Ecto neural progenitor cell (in vitro differentiated cells): ENCODE results near the gene CSNK1D.

Experiments
- DNase-seq: peaks from one replicate; pipeline ENCODE4 v3.0.0-alpha.2; 2018; ENCODE audit warnings: low spot score

The CSNK1D gene

DNA sequence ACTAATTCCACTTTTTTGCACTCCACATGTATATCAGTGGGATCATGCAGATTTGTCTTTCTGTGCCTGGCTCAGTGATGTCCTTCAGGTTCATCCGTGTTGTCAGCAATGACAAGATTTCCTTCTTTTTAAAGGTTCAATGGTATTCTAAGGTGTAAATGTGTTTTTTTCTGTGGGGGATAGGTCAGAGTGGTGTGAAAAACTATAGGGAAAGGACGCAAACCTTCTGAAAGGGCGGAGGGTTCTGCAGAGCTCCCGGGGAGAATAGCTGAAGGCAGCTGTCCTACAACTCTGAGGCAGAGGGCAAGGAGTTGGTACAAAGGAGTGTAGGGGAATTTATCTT lies 21.9 kb upstream of the CSNK1D start:
- DNase-seq: no peak

DNA sequence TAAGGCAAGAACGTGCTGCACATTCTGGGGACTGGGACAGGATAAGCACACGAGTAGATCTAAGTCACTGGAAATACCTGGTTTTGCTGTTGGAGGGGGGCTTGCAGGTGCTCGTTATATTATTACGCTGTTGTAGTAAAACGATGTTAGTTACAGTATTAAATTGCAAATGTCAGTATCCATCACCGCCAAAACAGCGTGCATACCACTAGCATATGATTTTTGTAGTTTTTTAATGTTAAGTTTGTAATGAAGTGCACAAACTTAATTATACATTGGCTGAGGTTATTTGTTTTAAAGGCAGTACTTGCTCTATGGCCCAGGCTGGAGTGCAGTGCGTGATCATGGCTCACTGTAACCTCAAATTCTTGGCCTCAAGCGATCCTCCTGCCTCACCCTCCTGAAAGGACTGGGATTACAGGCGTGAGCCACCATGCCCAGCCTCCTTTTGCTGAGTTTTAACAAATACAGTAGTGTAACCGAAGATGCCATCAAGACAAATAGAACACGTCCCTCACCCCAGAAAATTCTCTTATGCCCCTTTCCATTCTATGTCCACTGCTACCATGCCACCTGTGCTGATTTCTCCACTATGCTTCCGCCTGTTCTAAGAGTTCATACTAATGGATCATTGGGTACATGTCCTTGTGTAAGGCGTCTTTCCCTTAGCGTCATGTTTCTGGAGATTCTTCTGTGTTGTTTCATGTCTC lies 20.7 kb upstream of the CSNK1D start:
- DNase-seq: no peak

DNA sequence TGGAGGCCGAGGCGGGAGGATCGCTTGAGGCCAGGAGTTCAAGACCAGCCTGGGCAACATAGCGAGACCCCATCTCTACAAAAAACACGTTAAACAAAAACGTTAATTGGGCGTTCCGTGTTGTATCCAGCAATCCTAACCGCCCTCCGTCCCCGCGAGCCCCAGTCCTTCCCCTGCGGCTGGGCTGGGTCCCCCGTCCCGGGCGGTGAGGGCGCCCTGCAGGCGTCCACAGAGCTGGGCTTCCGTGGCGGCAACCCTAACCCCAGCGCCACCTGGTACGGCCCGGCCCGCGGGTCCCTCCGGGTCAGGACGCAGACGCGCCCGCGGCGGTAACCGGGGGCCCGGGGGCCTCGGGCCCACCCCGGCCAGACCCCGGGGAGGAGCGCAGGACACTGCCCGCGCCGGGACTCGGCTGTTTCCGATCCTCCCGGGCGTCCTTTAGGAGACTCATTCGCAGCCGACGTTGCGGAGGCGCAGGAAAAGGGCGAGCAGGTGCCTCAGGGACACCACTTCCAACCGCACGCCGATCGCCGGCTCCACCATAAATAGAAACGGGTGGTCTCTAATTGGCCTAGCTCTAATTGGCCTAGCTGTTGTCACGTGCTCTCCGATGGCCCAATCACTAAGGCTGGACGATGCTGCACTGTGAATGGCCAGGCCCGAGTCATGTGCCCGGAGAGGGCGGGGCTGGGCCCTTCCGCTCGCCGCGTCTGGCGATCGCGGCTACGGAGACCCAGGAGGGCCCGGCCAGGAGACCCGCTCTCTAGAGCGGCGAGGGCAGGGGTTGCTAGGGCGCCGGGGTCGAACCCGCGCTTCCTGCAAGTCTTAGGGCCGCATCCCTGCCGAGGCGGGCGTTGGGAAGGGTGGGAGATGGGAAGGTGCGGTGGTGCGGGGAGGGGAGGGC lies 19.0 kb upstream of the CSNK1D start:
- peak; percentile 99 for DNase-seq

DNA sequence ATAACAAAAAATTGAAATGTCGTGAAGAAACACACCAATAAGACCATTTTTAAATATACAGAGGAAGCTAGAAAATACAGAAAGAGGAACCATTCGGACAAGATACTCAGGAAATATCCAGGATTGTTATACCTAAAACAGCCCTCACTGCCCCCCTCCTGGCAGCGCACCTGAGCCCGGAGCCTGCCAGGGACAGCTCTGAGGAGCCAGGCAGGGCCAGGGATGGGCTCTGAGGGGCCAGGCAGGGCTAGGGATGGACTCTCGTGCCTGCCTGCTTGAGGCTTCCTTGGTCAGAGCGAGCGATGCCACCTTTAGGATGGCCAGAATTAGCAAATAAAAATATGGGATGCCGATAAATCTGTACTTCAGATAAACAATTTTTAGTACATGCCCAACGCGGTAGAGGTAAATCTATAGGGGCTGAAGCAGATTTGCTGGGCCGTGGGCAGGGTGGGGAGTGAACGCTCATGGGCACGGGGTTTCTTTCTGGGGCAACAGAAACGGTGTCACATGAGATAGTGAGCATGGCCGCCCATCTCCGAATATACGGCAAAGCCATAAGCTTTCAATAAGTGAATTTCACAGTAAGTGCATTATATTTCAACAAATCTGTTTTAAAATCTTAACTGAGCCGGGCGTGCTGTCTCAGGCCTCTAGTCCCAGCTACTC lies 18.2 kb upstream of the CSNK1D start:
- no peak for DNase-seq

DNA sequence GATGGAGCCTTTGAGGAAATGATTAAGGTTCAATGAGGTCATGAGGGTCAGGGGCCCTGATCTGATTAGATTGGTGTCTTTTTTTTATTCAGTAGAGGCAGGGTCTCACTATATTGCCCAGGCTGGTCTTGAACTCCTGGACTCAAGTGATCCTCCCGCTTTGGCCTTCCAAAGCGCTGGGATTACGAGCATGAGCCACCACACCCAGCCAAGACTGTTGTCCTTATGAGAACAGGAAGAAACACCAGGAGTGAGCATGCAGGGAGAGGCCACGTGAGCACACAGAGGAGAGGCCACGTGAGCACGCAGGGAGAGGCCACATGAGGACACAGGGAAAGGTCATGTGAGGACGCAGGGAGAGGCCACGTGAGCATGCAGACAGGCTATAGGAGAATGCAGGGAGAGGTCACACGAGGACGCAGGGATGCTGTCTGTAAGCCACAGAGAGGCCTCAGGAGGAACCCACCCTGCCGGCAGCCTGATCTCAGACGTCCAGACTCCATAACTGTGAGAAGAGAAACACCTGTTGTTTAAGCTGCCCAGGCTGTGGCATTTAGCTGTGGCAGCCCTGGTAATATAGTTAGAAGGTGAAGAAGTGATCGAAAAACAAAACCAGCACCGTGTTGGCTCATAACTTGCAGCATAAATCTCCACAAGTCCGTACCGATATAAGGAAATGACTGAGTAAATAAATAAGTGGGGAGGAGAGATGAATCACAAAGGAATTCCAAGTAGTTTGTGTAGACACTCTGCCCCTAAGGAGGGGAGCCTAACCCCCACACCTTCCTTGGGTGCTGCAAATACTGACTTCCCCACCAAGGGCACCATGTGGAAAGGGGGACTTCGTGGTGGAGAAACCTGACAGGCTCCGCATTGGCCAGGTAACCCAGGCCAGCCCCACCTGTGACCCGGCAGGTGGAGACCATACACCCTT lies 14.6 kb upstream of the CSNK1D start:
- no peak for DNase-seq

DNA sequence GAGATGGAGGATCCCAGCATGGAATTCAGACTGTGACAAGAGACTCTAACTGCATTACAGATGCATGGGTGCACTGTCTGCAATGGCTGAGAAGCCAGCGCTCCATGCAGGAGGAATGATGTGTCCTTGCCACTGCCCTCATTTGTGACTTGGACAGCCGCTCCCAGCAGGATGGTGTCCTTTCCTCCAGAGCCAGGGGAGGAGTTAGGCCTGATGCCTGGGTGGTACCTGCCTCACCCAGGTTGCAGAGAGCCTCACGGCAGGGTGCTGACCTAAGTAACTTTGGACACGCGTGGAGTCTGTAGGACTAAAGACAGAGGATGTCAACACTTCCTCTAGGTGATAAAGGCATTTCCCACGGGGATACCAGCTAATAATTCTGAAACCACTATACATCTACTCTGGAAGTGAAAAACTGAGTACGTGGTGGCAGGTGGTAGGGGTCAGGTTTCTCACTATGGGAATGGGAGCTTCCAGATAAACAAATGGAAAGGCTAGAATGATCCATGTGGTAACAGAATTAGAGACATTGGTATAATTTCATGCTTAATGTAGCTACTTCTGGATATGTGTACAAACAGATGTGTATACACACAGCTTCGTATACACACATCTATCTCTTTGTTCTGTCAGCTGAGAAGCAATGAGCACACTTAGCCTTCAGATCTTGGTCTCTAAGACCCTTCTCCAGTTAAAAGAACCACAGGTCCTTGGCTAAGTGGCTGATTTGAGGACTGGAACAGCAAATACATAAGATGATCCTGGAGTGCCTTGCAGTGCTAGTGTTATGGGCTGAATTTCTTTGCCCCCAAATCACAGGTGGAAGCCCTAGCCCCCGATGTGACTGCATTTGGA lies 13.7 kb upstream of the CSNK1D start:
- no peak for DNase-seq

DNA sequence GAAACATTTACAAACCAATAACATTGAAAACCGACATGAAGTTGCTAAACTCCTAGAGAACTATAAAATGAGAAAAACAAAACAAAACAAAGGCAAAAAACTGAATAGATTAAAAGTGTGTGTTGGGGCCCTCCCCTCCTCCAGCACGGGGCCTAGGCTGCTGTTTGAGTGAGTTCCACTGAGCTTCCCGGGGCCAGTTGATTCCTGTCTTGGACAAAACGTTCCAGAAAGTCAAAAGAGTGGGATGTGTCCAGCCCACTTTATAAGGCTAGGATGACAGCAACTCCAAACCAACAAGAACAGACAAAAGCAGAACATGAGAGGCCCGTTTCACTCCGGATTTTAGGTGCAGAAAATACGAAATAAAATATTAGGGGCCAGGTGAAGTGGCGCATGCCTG lies 11.6 kb upstream of the CSNK1D start:
- no peak for DNase-seq

DNA sequence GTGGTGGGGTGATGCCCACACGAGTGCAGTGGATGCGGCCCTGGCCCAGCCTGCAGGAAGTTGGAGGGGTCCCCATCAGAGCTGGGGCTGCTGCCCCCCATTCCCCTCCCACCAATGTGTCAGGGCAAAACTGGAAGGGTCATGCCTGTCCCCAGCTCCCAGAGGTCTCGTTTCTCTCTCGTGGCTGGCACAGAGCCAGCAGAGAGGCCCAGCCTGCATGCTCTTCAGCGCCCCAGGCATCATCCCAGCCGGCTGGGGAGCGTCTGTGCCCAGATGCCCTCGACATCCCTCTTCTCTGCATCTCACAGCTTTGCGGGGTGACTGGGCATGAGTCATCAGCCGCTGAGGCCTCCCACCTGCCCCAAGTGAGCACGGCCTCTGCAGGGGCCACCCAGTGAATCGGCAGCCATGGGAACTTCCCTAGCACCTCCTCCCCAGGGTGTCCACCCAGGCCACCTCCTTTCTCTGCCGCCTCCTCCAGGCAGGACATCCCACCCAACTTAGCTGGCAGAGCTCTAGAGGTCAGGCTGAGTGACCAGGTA lies 9.8 kb upstream of the CSNK1D start:
- DNase-seq: no peak

DNA sequence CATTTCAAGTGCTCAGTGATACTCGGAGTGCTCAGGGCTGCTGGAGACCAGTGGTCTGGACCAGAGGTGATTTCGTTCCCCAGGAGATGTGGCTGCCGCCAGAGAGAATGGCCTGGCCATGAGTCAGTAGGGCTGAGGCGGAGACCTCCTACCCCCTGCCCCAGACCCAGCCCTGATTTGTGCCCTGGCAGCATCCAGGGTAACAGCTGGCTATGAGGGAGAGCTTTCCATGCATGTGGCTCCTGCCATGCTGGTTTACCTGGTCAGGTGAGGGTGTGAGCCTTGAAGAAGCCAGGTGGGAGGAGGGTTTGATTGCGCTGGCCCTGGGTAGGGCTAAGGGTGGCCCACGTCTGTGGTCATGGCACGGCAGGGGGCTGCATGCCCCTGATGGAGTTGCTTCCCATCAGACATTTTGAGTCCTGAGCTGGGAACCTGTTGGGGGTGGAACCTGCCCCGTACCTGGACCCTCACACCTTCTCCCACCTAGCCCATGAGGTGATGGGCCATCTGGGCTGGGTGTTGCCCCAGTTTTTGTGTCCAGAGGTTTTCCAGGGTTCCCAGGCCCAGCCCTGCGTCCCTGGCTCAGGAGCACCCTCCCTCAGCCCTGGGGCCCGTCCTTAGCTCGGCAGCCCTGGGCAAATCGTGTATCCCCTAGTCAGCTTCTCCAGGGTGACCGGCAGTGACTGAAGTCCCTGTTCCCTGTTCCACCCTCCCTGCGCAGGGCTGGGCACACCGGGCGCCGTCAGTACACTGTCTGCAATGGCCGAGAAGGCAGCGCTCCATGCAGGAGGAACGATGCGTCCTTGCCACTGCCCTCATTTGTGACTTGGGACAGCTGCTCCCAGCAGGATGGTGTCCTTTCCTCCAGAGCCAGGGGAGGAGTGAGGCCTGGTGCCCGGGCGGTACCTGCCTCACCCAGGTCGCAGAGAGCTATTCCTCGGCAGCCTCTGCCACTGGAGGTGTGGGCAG lies 9.0 kb upstream of the CSNK1D start:
- no peak for DNase-seq

DNA sequence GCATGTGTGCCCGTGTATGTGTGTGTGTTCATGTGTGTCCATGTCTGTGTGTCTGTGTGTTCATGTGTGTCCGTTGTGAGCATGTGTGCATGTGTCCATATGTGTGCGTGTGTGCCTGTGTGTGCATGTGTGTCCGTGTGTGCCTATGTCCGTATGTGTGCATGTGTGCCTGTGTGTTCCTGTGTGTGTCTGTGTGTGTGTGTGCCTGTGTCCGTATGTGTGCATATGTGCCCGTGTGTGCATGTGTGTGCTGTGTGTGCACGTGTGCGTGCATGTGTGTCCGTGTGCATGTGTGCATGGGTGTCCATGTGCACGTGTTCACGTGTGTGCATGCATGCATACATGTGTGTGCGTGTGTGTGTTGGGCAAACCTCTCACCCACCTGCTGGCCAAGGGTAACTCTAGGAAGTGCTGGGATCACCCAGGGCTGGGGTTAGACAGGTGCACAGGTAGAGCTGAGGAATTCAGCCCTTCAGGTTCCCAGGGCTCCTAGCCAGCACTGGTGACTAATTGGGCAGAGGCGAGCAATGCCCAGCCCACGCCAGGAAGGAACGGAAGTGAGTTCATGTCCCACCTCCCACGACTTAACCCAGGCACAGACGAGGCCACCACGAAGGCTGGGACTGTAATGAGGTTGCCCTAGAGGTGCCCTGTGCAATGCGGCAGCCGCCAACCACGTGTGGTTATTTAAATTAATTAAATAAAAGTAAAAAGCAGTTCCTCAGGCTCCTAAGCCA lies 8.2 kb upstream of the CSNK1D start:
- no peak for DNase-seq

DNA sequence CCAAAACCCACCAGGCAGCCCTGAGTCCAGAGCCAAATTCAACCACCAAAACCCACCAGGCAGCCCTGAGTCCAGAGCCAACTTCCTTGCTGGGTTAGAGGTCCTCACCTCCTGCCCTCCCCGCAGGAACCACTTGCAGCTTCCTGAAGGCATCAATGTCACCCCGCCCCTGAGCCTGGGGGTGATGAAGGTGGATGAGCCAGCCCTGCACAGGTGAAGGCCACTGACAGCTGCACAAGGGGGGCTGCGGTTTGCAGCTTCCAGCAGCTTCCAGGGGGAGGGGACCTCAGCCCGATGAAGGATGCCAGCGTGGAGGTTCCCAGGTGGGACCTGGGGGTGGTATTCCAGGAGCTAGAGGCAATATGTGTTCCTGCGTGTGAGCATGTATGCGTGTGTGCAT lies 7.6 kb upstream of the CSNK1D start:
- no peak for DNase-seq

DNA sequence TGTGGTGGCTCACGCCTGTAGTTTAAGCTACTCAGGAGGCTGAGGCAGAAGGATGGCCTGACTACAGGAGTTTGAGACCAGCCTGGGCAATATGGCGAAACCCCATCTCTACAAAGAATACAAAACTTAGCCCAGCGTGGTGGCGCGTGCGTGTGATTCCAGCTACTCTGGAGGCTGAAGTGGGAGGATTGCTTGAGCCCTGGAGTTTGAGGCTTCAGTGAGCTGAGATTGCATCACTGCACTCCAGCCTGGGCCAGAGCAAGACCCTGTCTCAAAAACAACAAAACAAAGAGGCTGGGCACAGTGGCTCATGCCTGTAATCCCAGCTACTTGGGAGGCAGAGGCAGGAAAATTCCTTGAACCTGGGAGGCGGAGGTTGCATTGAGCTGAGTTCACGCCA lies 7.0 kb upstream of the CSNK1D start:
- DNase-seq: no peak

DNA sequence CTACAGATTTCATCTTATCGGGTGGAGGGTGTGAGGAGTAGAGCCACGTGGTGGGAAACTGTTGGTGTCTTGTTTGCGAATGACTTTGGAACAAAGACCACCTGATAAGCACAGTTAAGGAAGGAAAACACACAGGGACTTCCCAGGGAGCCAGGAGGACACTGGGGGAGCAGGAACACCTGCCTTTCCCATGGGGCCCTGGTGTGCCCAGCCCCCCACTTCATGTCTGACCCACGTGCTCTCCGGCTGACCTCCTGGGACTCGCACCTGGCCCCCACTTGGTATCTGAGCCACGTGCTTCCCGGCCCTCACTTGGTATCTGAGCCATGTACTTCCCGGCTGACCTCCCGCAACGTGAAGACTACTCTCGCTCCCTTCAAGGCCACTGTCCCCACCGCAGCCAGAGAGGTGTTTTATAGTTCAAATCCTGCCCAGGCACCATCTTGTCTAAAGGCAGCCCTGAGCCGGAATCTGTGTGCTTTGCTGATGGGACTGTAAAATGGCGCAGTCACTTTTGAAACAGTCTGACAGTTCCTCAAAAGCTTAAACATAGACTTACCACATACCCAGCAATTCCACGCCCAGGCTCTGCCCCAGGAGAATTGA lies 5.4 kb upstream of the CSNK1D start:
- DNase-seq: no peak

DNA sequence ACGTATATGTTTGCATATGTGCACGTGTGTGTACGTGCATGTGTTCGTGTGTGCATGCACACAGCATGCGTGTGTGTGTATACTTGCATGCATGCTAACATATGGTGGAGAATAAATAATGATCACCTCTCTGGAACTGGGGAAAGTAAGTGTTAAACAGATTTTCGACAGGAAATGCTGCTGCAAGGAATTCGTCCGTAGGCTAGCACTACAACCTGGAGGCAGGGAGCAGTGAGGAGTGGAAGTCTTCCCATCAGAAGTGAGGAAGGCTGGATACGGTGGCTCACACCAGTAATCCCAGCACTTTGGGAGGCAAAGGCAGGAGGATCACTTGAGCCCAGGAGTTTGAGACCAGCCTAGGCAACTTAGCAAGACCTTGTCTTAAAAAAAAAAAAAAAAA lies 4.8 kb upstream of the CSNK1D start:
- DNase-seq: no peak

DNA sequence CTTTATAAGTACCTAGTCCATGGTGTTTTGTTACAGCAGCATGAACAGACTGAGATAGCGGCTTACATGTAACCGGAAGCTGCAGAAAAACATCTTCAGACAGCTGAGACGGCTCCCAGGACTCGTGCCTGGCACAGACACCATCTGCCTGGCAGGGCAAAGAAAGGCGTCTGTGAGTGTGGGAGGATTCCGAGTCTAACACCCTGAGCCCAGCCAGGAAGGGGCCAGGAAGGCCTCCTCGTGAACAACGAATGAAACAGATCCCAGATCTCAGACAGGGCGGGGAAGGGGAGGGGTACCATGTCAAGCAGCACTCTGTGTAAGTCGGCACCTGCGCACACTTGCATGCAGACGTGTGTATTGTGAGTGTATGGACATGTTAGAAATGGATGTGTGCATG lies 4.4 kb upstream of the CSNK1D start:
- no peak for DNase-seq

DNA sequence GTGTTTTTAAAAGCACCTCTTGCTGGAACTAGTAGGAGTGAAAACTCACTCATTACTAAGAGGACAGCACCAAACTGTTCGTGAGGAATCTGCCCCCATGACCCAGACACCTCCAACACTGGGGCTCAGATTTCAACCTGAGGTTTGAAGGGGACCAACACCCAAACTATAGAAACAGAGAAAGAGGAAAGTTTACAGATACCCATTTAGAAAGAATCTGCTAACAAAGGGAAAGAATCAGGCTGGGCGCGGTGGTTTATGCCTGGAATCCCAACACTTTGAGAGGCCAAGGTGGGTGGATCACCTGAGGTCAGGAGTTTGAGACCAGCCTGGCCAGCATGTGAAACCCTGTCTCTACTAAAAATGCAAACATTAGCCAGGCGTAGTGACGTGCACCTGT lies 3.4 kb upstream of the CSNK1D start:
- no peak for DNase-seq

DNA sequence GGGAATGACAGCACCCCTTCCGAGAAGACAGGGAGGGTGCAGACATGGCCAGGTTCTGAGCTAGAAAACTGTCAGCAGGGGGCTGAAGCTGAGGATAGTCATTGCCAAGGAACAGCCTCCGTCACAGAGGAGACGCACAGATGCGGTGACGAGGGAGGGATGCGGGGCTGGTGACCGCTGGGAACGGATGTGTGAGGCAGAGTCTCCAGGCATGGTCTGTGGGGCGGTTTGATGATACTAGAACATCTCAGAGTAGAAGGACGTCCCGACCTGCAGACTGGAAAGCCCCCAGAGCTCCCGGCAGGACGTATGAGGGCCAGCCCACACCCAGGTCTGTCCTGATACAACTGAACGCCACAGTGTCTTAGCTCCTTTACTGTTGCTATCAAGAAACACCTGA lies 1.8 kb upstream of the CSNK1D start:
- DNase-seq: no peak
